ENCODE data around the gene NTN3. TPM values are rescaled to one million over a fixed set of nuclear protein-coding genes. Genes with fewer than 3 reads are reported as not detected.

Gene NTN3
- polyA plus RNA-seq (2012; rRNA removed): 0.26 and 0.28 TPM in 2 replicates
- polyA plus RNA-seq (2012; cell fraction: cytosol; rRNA removed): 0.10 and 0.29 TPM in 2 replicates
- 0.56 and 1.4 TPM in 2 replicates for polyA plus RNA-seq (2012; cell fraction: nucleus; rRNA removed)

DNA sequence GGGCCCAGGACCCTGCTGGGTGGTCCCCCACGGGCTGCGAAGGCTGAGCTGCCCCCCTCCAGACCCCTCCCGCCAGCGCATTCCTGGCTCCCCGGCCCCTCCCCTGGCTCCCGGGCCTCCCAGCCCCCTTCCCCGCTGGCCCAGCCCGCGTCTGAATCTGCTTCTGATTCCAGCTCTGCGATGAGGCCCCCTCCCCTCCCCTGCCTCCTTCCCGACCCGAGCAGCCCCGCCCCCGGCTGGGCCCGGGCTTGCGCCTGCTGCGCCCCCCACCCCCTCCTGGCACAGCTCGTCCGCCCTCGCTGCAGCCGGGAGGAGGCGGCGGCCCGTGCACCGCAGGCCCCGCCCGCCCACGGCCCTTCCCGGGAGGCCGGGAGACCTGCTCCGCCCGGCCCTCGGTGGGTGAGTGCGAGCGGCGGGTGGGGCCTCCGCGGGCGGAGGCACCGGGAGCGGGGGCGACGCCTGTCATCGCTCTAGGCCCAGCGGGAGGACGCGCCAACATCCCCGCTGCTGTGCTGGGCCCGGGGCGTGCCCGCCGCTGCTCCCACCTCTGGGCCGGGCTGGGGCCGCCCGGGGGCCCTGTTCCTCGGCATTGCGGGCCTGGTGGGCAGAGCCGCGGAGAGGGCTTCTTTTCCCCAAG is at the start of gene NTN3:
TSS of gene NTN3 (plus strand) at position 282 of the 637 bp plus-strand sequence. CDS start 405 bp downstream, outside the sequence.
- Histone ChIP-seq H3K4me3 (ENCODE audit: low read depth in 2 of 2, low read length in 1 of 2) (peak within 1 kb of the TSS in 1 of 2 experiments; percentile 36; a peak in 2 of 4 replicates), H3K27ac (ENCODE audit: low read depth in 2 of 2, low read length in 1 of 2) (peak within 1 kb of the TSS in 1 of 2 experiments; percentile 97; a peak in 2 of 4 replicates), H2AFZ (ENCODE audit: low read depth) (no peak within 1 kb of the TSS)

DNA sequence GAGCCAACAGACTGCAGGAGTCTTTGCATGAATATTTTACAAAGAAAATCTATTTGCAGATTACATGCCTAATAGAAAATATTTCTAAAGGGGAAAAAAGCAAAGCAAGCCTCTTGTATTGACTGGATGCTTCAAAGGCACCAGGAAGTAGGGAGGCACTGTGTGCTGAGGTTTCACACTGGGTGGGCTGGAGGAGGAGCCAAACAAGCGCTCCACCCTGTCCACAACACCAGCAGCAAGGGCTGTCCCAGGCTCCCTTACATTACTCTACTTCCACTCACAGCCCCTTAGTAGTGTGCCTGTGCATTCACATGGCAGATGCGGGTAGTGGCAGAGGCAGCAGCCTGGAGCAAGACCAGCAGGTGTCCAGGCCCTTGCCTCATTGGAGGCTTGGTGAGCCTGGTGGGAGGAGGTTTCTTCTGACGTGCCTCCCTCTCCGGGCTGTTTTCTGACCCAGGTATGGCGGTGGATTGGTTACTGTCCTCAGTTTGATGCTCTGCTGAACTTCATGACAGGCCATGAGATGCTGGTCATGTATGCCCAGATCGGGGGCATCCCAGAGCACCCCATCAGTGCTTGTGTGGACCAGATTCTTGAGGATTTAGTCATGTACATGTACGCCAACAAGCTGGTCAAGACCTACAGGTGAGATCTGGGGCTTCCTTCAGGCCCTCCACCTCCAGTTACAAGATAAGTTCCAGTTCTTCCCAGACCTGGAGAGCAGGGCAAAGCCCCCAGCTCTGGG is 48.8 kb upstream of the NTN3 start:
- no peak overlapping the region for H3K27ac ChIP-seq (ENCODE audit: low read depth in 2 of 2, low read length in 1 of 2)
- ChIA-PET CTCF (interaction anchor here (0.5 to 2.4 kb wide), 20 partner anchors 9 to 152 kb away, joined by 3 to 22 read pairs (median 4); partner anchors contain the start of gene ABCA3), POLR2A (no interaction called here)
- no peaks in the 10 kb centered on the region for H3K36me3 ChIP-seq (replicated peaks in 1 of 2; ENCODE audit: control insufficient read depth in 1 of 2, insufficient read depth in 2 of 2, low read length in 1 of 2)
- no peak overlapping the region for H3K4me3 ChIP-seq (ENCODE audit: low read depth in 2 of 2, low read length in 1 of 2)
- H3K9ac ChIP-seq: no peak overlapping the region
- H3K79me2 ChIP-seq (ENCODE audit: insufficient read depth): no peaks in the 10 kb centered on the region
- H2AFZ ChIP-seq (ENCODE audit: low read depth): no peak overlapping the region
- no peaks in the 10 kb centered on the region for H3F3A ChIP-seq (replicated peaks; ENCODE audit: insufficient read depth)
- DNase-seq: no peak
- 85% methylated on average over 5 of the region's 7 CpGs for WGBS (ENCODE audit: low lambda C conversion rate)
- H4K20me1 ChIP-seq (ENCODE audit: insufficient read depth): no peaks in the 10 kb centered on the region
- H3K27me3 ChIP-seq (ENCODE audit: insufficient read depth): no peaks in the 10 kb centered on the region
- no peaks in the 10 kb centered on the region for H3K9me3 ChIP-seq
- peaks cover 0 to 11% of the 10 kb centered on the region in 2 experiments; a peak in 1 of 4 replicates for H3K4me1 ChIP-seq (ENCODE audit: control insufficient read depth in 1 of 2, insufficient read depth in 2 of 2, low read depth in 1 of 2, low read length in 1 of 2)
- no peak overlapping the region for H3K4me2 ChIP-seq
- no peaks in the 10 kb centered on the region for H3K9me2 ChIP-seq
- no peak for TF ChIP-seq EZH2phosphoT487 (IDR thresholded peaks at IDR 0.05; ENCODE audit: borderline replicate concordance, low read depth)
- no peak for TF ChIP-seq NFIC (IDR thresholded peaks at IDR 0.05; ENCODE audit: borderline replicate concordance)
- TF ChIP-seq ELF1 (IDR thresholded peaks at IDR 0.05): no peak
- TF ChIP-seq FOXM1 (IDR thresholded peaks at IDR 0.05; ENCODE audit: low read depth): no peak
- TF ChIP-seq, protein P1, sequence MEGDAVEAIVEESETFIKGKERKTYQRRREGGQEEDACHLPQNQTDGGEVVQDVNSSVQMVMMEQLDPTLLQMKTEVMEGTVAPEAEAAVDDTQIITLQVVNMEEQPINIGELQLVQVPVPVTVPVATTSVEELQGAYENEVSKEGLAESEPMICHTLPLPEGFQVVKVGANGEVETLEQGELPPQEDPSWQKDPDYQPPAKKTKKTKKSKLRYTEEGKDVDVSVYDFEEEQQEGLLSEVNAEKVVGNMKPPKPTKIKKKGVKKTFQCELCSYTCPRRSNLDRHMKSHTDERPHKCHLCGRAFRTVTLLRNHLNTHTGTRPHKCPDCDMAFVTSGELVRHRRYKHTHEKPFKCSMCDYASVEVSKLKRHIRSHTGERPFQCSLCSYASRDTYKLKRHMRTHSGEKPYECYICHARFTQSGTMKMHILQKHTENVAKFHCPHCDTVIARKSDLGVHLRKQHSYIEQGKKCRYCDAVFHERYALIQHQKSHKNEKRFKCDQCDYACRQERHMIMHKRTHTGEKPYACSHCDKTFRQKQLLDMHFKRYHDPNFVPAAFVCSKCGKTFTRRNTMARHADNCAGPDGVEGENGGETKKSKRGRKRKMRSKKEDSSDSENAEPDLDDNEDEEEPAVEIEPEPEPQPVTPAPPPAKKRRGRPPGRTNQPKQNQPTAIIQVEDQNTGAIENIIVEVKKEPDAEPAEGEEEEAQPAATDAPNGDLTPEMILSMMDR (IDR thresholded peaks at IDR 0.05): no peak
- TF ChIP-seq FOXJ3 (CRISPR knock-in tag; IDR thresholded peaks at IDR 0.05): no peak
- no peak for TF ChIP-seq SMC3 (IDR thresholded peaks at IDR 0.05; ENCODE audit: low read depth, low read length)
- TF ChIP-seq, protein P2, sequence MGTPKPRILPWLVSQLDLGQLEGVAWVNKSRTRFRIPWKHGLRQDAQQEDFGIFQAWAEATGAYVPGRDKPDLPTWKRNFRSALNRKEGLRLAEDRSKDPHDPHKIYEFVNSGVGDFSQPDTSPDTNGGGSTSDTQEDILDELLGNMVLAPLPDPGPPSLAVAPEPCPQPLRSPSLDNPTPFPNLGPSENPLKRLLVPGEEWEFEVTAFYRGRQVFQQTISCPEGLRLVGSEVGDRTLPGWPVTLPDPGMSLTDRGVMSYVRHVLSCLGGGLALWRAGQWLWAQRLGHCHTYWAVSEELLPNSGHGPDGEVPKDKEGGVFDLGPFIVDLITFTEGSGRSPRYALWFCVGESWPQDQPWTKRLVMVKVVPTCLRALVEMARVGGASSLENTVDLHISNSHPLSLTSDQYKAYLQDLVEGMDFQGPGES (IDR thresholded peaks at IDR 0.05; ENCODE audit: low read depth, low read length): no peak
- TF ChIP-seq, protein P3, sequence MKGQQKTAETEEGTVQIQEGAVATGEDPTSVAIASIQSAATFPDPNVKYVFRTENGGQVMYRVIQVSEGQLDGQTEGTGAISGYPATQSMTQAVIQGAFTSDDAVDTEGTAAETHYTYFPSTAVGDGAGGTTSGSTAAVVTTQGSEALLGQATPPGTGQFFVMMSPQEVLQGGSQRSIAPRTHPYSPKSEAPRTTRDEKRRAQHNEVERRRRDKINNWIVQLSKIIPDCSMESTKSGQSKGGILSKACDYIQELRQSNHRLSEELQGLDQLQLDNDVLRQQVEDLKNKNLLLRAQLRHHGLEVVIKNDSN (IDR thresholded peaks at IDR 0.05; ENCODE audit: borderline replicate concordance, low read depth): no peak
- no peak for TF ChIP-seq CHD2 (IDR thresholded peaks at IDR 0.05; ENCODE audit: low read length, partially characterized antibody)
- TF ChIP-seq GABPA (IDR thresholded peaks at IDR 0.05; ENCODE audit: low read depth): no peak
- no peak for TF ChIP-seq MEF2A (IDR thresholded peaks at IDR 0.05; ENCODE audit: borderline replicate concordance, low read depth)
- TF ChIP-seq NRF1 (IDR thresholded peaks at IDR 0.05; ENCODE audit: low read depth, low read length): no peak
- TF ChIP-seq MXI1 (IDR thresholded peaks at IDR 0.05; ENCODE audit: low read depth, low read length): no peak
- TF ChIP-seq, protein P4, sequence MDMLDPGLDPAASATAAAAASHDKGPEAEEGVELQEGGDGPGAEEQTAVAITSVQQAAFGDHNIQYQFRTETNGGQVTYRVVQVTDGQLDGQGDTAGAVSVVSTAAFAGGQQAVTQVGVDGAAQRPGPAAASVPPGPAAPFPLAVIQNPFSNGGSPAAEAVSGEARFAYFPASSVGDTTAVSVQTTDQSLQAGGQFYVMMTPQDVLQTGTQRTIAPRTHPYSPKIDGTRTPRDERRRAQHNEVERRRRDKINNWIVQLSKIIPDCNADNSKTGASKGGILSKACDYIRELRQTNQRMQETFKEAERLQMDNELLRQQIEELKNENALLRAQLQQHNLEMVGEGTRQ (IDR thresholded peaks at IDR 0.05; ENCODE audit: borderline replicate concordance, low read depth, low read length): no peak
- TF ChIP-seq RAD21 (IDR thresholded peaks at IDR 0.05; ENCODE audit: low read length): no peak

More for the DNA sequence above, at the start of gene NTN3:
- peaks cover 5% of the 10 kb centered on the region for H3F3A ChIP-seq (replicated peaks; ENCODE audit: insufficient read depth)
- no peaks in the 10 kb centered on the region for H3K9me2 ChIP-seq
- ChIA-PET POLR2A (interaction anchor here (0.6 to 4.6 kb wide), 5 partner anchors 12 to 986 kb away, joined by 3 to 44 read pairs (median 3); no protein-coding TSS in a partner anchor), CTCF (interaction anchor here (0.8 to 3.6 kb wide), 6 partner anchors 12 to 276 kb away, joined by 3 to 32 read pairs (median 4); no protein-coding TSS in a partner anchor)
- peak within 1 kb of the TSS; percentile 37; the same call in 1 of the 2 replicates for H3K4me2 ChIP-seq
- peaks cover 7% of the 10 kb centered on the region; the same call in 1 of the 2 replicates for H3K79me2 ChIP-seq (ENCODE audit: insufficient read depth)
- H3K9me3 ChIP-seq: no peaks in the 10 kb centered on the region
- 25% methylated on average over 4 of the region's 59 CpGs for WGBS (ENCODE audit: low lambda C conversion rate)
- no peaks in the 10 kb centered on the region for H3K27me3 ChIP-seq (ENCODE audit: insufficient read depth)
- H3K9ac ChIP-seq: no peak within 1 kb of the TSS
- H4K20me1 ChIP-seq (ENCODE audit: insufficient read depth): no peaks in the 10 kb centered on the region
- H3K36me3 ChIP-seq (replicated peaks in 1 of 2; ENCODE audit: control insufficient read depth in 1 of 2, insufficient read depth in 2 of 2, low read length in 1 of 2): no peaks in the 10 kb centered on the region
- TF ChIP-seq NRF1 (IDR thresholded peaks at IDR 0.05; ENCODE audit: low read depth, low read length) (no peak), CHD2 (IDR thresholded peaks at IDR 0.05; ENCODE audit: low read length, partially characterized antibody) (peak; percentile 33), MXI1 (IDR thresholded peaks at IDR 0.05; ENCODE audit: low read depth, low read length) (peak; percentile 46; the same call in 1 of the 2 replicates), EP300 (IDR thresholded peaks at IDR 0.05; ENCODE audit: borderline replicate concordance in 1 of 2, low read depth in 1 of 2, low read length in 1 of 2) (peak in 1 of 2 experiments; percentile 18; a peak in 1 of 4 replicates)
- TF ChIP-seq, protein P4 (IDR thresholded peaks at IDR 0.05; ENCODE audit: borderline replicate concordance, low read depth, low read length): no peak
- H3K4me1 ChIP-seq (ENCODE audit: control insufficient read depth in 1 of 2, insufficient read depth in 2 of 2, low read depth in 1 of 2, low read length in 1 of 2): peaks cover 6 to 72% of the 10 kb centered on the region in 2 experiments; a peak in 3 of 4 replicates
- DNase-seq: peak; percentile 91
